Progenitor cell of endocrine pancreas (in vitro differentiated cells): ENCODE measurements around the gene IL1RAPL2. TPM values are rescaled to one million over a fixed set of nuclear protein-coding genes. Genes with fewer than 3 reads are reported as not detected.

ENCODE experiments used
- DNase-seq: peaks from one replicate; pipeline ENCODE4 v3.0.0; 2021; ENCODE audit warnings: low spot score; ENCODE audit not compliant: unreplicated experiment
- H3K27ac Mint-ChIP-seq: 2 replicates; pipeline ENCODE4 v1.8.0; 2021; ENCODE audit warnings: mild to moderate bottlenecking, moderate library complexity, mixed read lengths
- H3K27me3 Mint-ChIP-seq: 2 replicates; pipeline ENCODE4 v1.8.0; 2021; ENCODE audit warnings: mixed read lengths
- H3K36me3 Mint-ChIP-seq: 2 replicates; pipeline ENCODE4 v1.8.0; 2022; ENCODE audit warnings: mixed read lengths; ENCODE audit not compliant: insufficient read depth
- H3K4me1 Mint-ChIP-seq: 2 replicates; pipeline ENCODE4 v1.8.0; 2021; ENCODE audit warnings: low read depth, mixed read lengths
- H3K4me3 Mint-ChIP-seq: 2 replicates; pipeline ENCODE4 v1.8.0; 2021; ENCODE audit warnings: low read depth, mild to moderate bottlenecking, moderate library complexity, mixed read lengths
- H3K9me3 Mint-ChIP-seq: 2 replicates; pipeline ENCODE4 v1.8.0; 2021; ENCODE audit warnings: low read depth, mixed read lengths
- total RNA-seq: library from RNA; stranded (reverse); gene quantifications from 2 replicates; pipeline ENCODE4 v1.2.1, GENCODE V29; 2021
- TF ChIP-seq, protein P1 (sequence below): fragments of 200-600 bp; sonication (generic); IDR thresholded peaks from one replicate; pipeline ENCODE4 v1.5.0; 2021; ENCODE audit warnings: antibody characterized with exemption, mild to moderate bottlenecking; ENCODE audit not compliant: unreplicated experiment

Gene IL1RAPL2
- total RNA-seq, 1 donor from 2014 or later: 0.91 TPM

GRCh38 chrX:105282077-105282476, 716.1 kb downstream of the IL1RAPL2 start:
- Mint-ChIP-seq H3K9me3 (peaks cover 18% of the 10 kb centered on the region), H3K36me3 (no peaks in the 10 kb centered on the region), H3K4me3 (no peak overlapping the region), H3K4me1 (peaks cover 5% of the 10 kb centered on the region), H3K27ac (no peak overlapping the region), H3K27me3 (no peaks in the 10 kb centered on the region)
- TF ChIP-seq, protein P1, sequence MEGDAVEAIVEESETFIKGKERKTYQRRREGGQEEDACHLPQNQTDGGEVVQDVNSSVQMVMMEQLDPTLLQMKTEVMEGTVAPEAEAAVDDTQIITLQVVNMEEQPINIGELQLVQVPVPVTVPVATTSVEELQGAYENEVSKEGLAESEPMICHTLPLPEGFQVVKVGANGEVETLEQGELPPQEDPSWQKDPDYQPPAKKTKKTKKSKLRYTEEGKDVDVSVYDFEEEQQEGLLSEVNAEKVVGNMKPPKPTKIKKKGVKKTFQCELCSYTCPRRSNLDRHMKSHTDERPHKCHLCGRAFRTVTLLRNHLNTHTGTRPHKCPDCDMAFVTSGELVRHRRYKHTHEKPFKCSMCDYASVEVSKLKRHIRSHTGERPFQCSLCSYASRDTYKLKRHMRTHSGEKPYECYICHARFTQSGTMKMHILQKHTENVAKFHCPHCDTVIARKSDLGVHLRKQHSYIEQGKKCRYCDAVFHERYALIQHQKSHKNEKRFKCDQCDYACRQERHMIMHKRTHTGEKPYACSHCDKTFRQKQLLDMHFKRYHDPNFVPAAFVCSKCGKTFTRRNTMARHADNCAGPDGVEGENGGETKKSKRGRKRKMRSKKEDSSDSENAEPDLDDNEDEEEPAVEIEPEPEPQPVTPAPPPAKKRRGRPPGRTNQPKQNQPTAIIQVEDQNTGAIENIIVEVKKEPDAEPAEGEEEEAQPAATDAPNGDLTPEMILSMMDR: no peak
- DNase-seq: no peak

DNA sequence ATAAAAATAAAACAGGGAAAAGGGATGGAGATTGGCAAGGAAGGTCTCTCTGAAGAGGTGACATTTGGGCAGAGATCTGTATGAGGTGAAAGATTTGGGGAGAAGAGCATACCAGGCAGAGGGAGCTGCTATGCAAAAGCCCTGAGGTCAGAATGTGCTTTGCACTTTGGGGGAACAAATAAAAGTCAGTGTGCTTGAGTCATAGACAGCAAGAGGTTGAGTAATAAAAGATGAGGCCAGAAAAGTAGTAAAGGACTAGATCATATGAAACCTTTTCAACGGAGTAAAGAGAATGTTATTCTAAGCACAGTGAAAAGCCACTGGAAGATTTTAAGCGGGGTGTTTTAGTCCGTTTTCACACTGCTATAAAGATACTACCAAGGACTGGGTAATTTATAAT, 731.0 kb downstream of the IL1RAPL2 start:
- peaks cover 37% of the 10 kb centered on the region for H3K9me3 Mint-ChIP-seq
- H3K4me3 Mint-ChIP-seq: no peak overlapping the region
- TF ChIP-seq, protein P1: no peak
- H3K27me3 Mint-ChIP-seq: no peaks in the 10 kb centered on the region
- H3K4me1 Mint-ChIP-seq: peaks cover 11% of the 10 kb centered on the region
- no peak overlapping the region for H3K27ac Mint-ChIP-seq
- DNase-seq: no peak
- H3K36me3 Mint-ChIP-seq: no peaks in the 10 kb centered on the region

GRCh38 chrX:105299286-105299685, 733.3 kb downstream of the IL1RAPL2 start:
- DNase-seq: no peak
- Mint-ChIP-seq H3K27me3 (no peaks in the 10 kb centered on the region), H3K27ac (no peak overlapping the region), H3K4me3 (no peak overlapping the region), H3K36me3 (no peaks in the 10 kb centered on the region), H3K4me1 (peaks cover 11% of the 10 kb centered on the region), H3K9me3 (peaks cover 39% of the 10 kb centered on the region)
- TF ChIP-seq, protein P1: no peak

DNA sequence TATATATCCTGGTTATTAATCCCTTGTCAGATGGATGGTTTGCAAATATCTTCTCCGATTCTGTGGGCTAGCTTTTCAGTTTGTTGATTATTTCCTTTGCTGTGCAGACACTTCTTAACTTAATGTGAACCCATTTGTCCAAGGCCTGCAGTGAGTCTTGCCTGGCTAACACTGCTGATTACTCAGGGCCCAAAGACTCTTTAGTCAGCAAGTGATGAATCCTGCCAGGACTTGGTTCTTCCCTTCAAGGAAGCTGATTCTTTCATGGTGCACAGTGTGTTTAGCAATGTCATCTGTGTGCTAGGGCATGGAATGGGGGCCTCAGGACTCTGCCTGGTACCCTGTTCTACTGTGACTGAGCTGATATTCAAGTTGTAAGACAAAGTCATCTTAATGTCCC, 736.2 kb downstream of the IL1RAPL2 start:
- Mint-ChIP-seq H3K4me1 (no peaks in the 10 kb centered on the region), H3K4me3 (no peak overlapping the region), H3K27ac (no peak overlapping the region), H3K27me3 (no peaks in the 10 kb centered on the region), H3K9me3 (peaks cover 34% of the 10 kb centered on the region), H3K36me3 (no peaks in the 10 kb centered on the region)
- TF ChIP-seq, protein P1: no peak
- DNase-seq: no peak

GRCh38 chrX:105307762-105308161, 741.8 kb downstream of the IL1RAPL2 start:
- Mint-ChIP-seq H3K4me3 (no peak overlapping the region), H3K4me1 (no peaks in the 10 kb centered on the region), H3K9me3 (peaks cover 22% of the 10 kb centered on the region), H3K27ac (no peak overlapping the region), H3K27me3 (no peaks in the 10 kb centered on the region), H3K36me3 (no peaks in the 10 kb centered on the region)
- TF ChIP-seq, protein P1: no peak
- DNase-seq: no peak
